GM12878 (cell line): ENCODE results near the gene GOLGA8B. TPM values are rescaled to one million over a fixed set of nuclear protein-coding genes. Genes with fewer than 3 reads are reported as not detected.
"Not testable (repeated sequence)": the region's sequence is repeated elsewhere in the genome, so short reads cannot be mapped to it uniquely, and the experiment has no call there.

ENCODE experiments used
- ATAC-seq: fragments of 200-7000 bp; cut with Tn5 transposase; 3 replicates; pipeline ENCODE4 v1.9.1; 2020; ENCODE audit warnings: mild to moderate bottlenecking, moderate library complexity
- BruUV-seq: library from RNA; stranded (reverse); fragments of 400-500 nt; replicated peaks from 2 replicates; lab custom pipeline; 2021; lab: Mats Ljungman, UMichigan
- CTCF ChIA-PET: fragments of 300-600 bp; sonication (Branson Sonifier 250); formaldehyde crosslinking; extraction: SDS; loops from one replicate; lab custom pipeline; 2021; ENCODE audit warnings: inconsistent platforms; lab: Yijun Ruan, JAX
- POLR2A ChIA-PET: fragments of 350-600 bp; formaldehyde crosslinking; extraction: SDS; loops from one replicate; lab custom pipeline; 2021; ENCODE audit warnings: inconsistent platforms; lab: Charles Lee
- RAD21 ChIA-PET: fragments of 300-600 bp; sonication (Branson Sonifier 250); formaldehyde crosslinking; loops from one replicate; lab custom pipeline; 2023; ENCODE audit warnings: antibody characterized with exemption; ENCODE audit not compliant: unreplicated experiment; lab: Charles Lee
- SMC1A ChIA-PET: fragments of 300-600 bp; sonication (Branson Sonifier 250); formaldehyde crosslinking; loops from one replicate; lab custom pipeline; 2023; ENCODE audit not compliant: unreplicated experiment, uncharacterized antibody; lab: Charles Lee
- DNase-seq: peaks from one replicate; pipeline ENCODE4 v3.0.0-alpha.2; 2011; ENCODE audit warnings: low read depth, low spot score
- FAIRE-seq: peaks from 3 replicates; lab custom pipeline; 2011; peaks lifted over from hg19 to GRCh38; lab: Jason Lieb, UNC
- H2AFZ ChIP-seq: 2 replicates; pipeline ENCODE4 v1.6.0; 2011; ENCODE audit warnings: low read depth, low read length, control low read depth; ENCODE audit not compliant: control insufficient read depth
- H3K27ac ChIP-seq: 2 replicates; pipeline ENCODE4 v1.5.1; 2011; ENCODE audit warnings: control low read depth; ENCODE audit not compliant: control insufficient read depth, insufficient read depth
- H3K27me3 ChIP-seq, 2 experiments: replicated peaks in 1 of 2; 2 replicates each; pipeline versions ENCODE4 v1.6.0 to v1.6.1; 2011; ENCODE audit warnings: low read length in 1 of 2; ENCODE audit not compliant: control insufficient read depth in 2 of 2, insufficient read depth in 2 of 2
- H3K36me3 ChIP-seq, 2 experiments: 2 replicates each; pipeline ENCODE4 v1.5.1; 2011; ENCODE audit warnings: low read length in 1 of 2; ENCODE audit not compliant: control insufficient read depth in 2 of 2, insufficient read depth in 2 of 2
- H3K4me1 ChIP-seq: 2 replicates; pipeline ENCODE4 v1.6.1; 2011; ENCODE audit warnings: mild to moderate bottlenecking, low read length, moderate library complexity, mixed read lengths; ENCODE audit not compliant: control insufficient read depth, insufficient read depth
- H3K4me2 ChIP-seq: 2 replicates; pipeline ENCODE4 v1.6.0; 2011; ENCODE audit warnings: control low read depth; ENCODE audit not compliant: control insufficient read depth, insufficient read depth
- H3K4me3 ChIP-seq: fragments of 200-600 bp; sonication (generic); 2 replicates; pipeline ENCODE4 v1.5.1; 2016
- H3K79me2 ChIP-seq: 2 replicates; pipeline ENCODE4 v1.6.0; 2011; ENCODE audit warnings: low read length; ENCODE audit not compliant: control insufficient read depth, insufficient read depth
- H3K9ac ChIP-seq: 2 replicates; pipeline ENCODE4 v1.8.0; 2011; ENCODE audit warnings: low read length, control low read depth, mixed read lengths; ENCODE audit not compliant: control insufficient read depth, insufficient read depth
- H3K9me3 ChIP-seq: replicated peaks from 3 replicates; pipeline ENCODE4 v1.5.1; 2011; ENCODE audit warnings: mild to moderate bottlenecking, low read length; ENCODE audit not compliant: control insufficient read depth, insufficient read depth
- H4K20me1 ChIP-seq: 2 replicates; pipeline ENCODE4 v1.6.0; 2011; ENCODE audit not compliant: control insufficient read depth, insufficient read depth
- WGBS: methylation state at CpG from one replicate; pipeline ENCODE4 v1.1.6; 2016; ENCODE audit warnings: low lambda C conversion rate; ENCODE audit not compliant: insufficient replicate concordance, insufficient coverage; ENCODE audit errors: missing lambda C conversion rate; 5-methylcytosine and 5-hydroxymethylcytosine counted together
- in situ Hi-C: fragments of 300-500 bp; cut with MboI; formaldehyde crosslinking; loops from 9 replicates; pipeline ENCODE4 v1.14.3; 2018; ENCODE audit warnings: mixed read lengths
- intact Hi-C: fragments of 100-400 bp; cut with micrococcal nuclease; formaldehyde crosslinking; loops from one replicate; pipeline ENCODE4 v1.14.2; 2022; ENCODE audit not compliant: unreplicated experiment
- polyA plus RNA-seq, 11 experiments: library from polyadenylated mRNA; depleted of rRNA in 4 of 11; unstranded in 6 of 11; stranded (reverse) in 5 of 11; fragments of >200 nt; fragmentation: Nextera tagmentation in 4 of 11; fragmentation: Illumina TruSeq in 1 of 11; extraction: Ambion mirVana in 4 of 11; extraction: Trizol in 1 of 11; gene quantifications; 1 replicate in 1 of 11; 2 replicates in 10 of 11; pipeline versions ENCODE4 v1.2.1 to v1.2.3, GENCODE V29; 2011 to 2016; ENCODE audit warnings: inconsistent platforms in 2 of 11, missing spikeins in 2 of 11, low read depth in 1 of 11
- total RNA-seq, 4 experiments: library from RNA; depleted of rRNA in 3 of 4; stranded (reverse); fragments of >200 nt in 3 of 4; fragmentation: Illumina TruSeq in 1 of 4; extraction: Trizol in 1 of 4; gene quantifications; 2 replicates each; pipeline versions ENCODE4 v1.2.1 to v1.2.3, GENCODE V29; 2013 to 2021

GOLGA8B gene
- total and polyA plus RNA-seq, 10 of the 15 experiments (the other 5 are each of a cell fraction or from before 2014, with no cell fraction given) = 18.5 to 302 (median 78.7) TPM

GRCh38 chr15:34572921-34573320, 10.5 kb downstream of the GOLGA8B start:
- H3K9ac ChIP-seq, H3K36me3 ChIP-seq, H3K4me2 ChIP-seq, ATAC-seq, H3K27me3 ChIP-seq, FAIRE-seq, intact Hi-C loops, H2AFZ ChIP-seq, CTCF ChIA-PET, H3K9me3 ChIP-seq, H3K4me3 ChIP-seq, POLR2A ChIA-PET, H3K27ac ChIP-seq, RAD21 ChIA-PET, in situ Hi-C loops, DNase-seq, H4K20me1 ChIP-seq, BruUV-seq, H3K4me1 ChIP-seq: not testable (repeated sequence)
- peaks cover 18% of the 10 kb centered on the region for H3K79me2 ChIP-seq
- WGBS = 100% methylated on average over 6 of the region's 6 CpGs
- SMC1A ChIA-PET = interaction anchor here (0.6 kb wide), 1 partner anchor 82 kb away, joined by 3 read pairs; no protein-coding TSS in a partner anchor

GRCh38 chr15:34572019-34572641, 11.3 kb downstream of the GOLGA8B start:
- intact Hi-C loops, H3K9ac ChIP-seq, RAD21 ChIA-PET, POLR2A ChIA-PET, H3K4me2 ChIP-seq, H3K27me3 ChIP-seq, H3K36me3 ChIP-seq, H2AFZ ChIP-seq, DNase-seq, SMC1A ChIA-PET, H3K9me3 ChIP-seq, ATAC-seq, FAIRE-seq, H3K4me3 ChIP-seq, H3K4me1 ChIP-seq, BruUV-seq, in situ Hi-C loops, H3K27ac ChIP-seq, H4K20me1 ChIP-seq: not testable (repeated sequence)
- H3K79me2 ChIP-seq = peaks cover 12% of the 10 kb centered on the region
- CTCF ChIA-PET = interaction anchor here (0.9 to 1.1 kb wide), 2 partner anchors 12 to 16 kb away, joined by 3 read pairs; partner anchors contain the start of gene GOLGA8B
- 89% methylated on average over 13 of the region's 13 CpGs for WGBS

GRCh38 chr15:34569670-34570396, 13.6 kb downstream of the GOLGA8B start:
- RAD21 ChIA-PET, in situ Hi-C loops, POLR2A ChIA-PET: not testable (repeated sequence)

GRCh38 chr15:34567174-34567573, 16.3 kb downstream of the GOLGA8B start:
- WGBS = 71% methylated on average over 7 of the region's 12 CpGs
- H3K36me3 ChIP-seq, H3K4me1 ChIP-seq: not testable (repeated sequence)

More at GRCh38 chr15:34569670-34570396, 13.6 kb downstream of the GOLGA8B start:
- H3K27me3 ChIP-seq, H3K79me2 ChIP-seq, DNase-seq, H2AFZ ChIP-seq, FAIRE-seq, ATAC-seq, H3K9ac ChIP-seq, H3K9me3 ChIP-seq, H3K27ac ChIP-seq, intact Hi-C loops, SMC1A ChIA-PET, CTCF ChIA-PET, H3K4me1 ChIP-seq, BruUV-seq, H4K20me1 ChIP-seq, H3K36me3 ChIP-seq, H3K4me3 ChIP-seq, H3K4me2 ChIP-seq: not testable (repeated sequence)
- WGBS = 80% methylated on average over 4 of the region's 4 CpGs

More at GRCh38 chr15:34567174-34567573, 16.3 kb downstream of the GOLGA8B start:
- SMC1A ChIA-PET, H3K27me3 ChIP-seq, CTCF ChIA-PET, H3K4me2 ChIP-seq, POLR2A ChIA-PET, H2AFZ ChIP-seq, BruUV-seq, H3K27ac ChIP-seq, H3K9ac ChIP-seq, RAD21 ChIA-PET, FAIRE-seq, H3K9me3 ChIP-seq, in situ Hi-C loops, H4K20me1 ChIP-seq, ATAC-seq, DNase-seq, H3K4me3 ChIP-seq, H3K79me2 ChIP-seq, intact Hi-C loops: not testable (repeated sequence)
